Tibial nerve (tissue), 4 donors: Measurements from ENCODE around the gene NRSN2.

ENCODE experiments used
- EP300 ChIP-seq, 2 donors: sonication (generic); formaldehyde crosslinking; IDR thresholded peaks; one replicate each; pipeline ENCODE4 v1.6.1; 2017; ENCODE audit warnings: antibody characterized with exemption in 2 of 2, mild to moderate bottlenecking in 1 of 2
- POLR2A ChIP-seq, 2 donors: fragments of 450-650 bp; IDR thresholded peaks; one replicate each; pipeline ENCODE4 v1.6.1; 2017; ENCODE audit warnings: antibody characterized with exemption in 2 of 2, mild to moderate bottlenecking in 2 of 2, moderate library complexity in 2 of 2
- TF ChIP-seq, protein P1 (sequence below), 5 experiments: fragments of 200-600 bp in 3 of 5; fragments of 450-650 bp in 2 of 5; sonication (generic) in 3 of 5; IDR thresholded peaks; one replicate each; pipeline ENCODE4 v1.5.1; 2016 to 2019; ENCODE audit warnings: antibody characterized with exemption in 5 of 5, mild to moderate bottlenecking in 3 of 5, moderate library complexity in 2 of 5

DNA sequence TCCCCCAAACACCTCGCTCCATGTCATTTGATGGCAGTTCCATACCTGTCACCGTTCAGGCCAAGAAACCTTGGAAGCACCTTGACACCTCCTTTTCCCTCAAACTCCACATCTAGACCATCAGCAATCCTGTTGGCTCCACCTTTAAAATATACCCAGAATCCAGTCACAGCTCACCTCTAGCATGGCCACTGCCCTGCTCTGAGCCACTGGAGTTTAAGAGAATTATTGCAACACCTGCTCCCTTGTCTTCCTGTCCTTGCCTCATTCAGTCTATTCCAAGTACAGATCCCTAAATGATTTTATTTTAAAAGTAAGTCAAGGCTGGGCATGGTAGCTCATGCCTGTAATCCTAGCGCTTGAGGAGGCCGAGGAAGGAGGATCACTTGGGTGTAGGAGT lies 22.0 kb downstream of the NRSN2 start:
- TF ChIP-seq, protein P1, sequence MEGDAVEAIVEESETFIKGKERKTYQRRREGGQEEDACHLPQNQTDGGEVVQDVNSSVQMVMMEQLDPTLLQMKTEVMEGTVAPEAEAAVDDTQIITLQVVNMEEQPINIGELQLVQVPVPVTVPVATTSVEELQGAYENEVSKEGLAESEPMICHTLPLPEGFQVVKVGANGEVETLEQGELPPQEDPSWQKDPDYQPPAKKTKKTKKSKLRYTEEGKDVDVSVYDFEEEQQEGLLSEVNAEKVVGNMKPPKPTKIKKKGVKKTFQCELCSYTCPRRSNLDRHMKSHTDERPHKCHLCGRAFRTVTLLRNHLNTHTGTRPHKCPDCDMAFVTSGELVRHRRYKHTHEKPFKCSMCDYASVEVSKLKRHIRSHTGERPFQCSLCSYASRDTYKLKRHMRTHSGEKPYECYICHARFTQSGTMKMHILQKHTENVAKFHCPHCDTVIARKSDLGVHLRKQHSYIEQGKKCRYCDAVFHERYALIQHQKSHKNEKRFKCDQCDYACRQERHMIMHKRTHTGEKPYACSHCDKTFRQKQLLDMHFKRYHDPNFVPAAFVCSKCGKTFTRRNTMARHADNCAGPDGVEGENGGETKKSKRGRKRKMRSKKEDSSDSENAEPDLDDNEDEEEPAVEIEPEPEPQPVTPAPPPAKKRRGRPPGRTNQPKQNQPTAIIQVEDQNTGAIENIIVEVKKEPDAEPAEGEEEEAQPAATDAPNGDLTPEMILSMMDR (IDR thresholded peaks at IDR 0.05): no peak
- TF ChIP-seq EP300 (IDR thresholded peaks at IDR 0.05): no peak
- TF ChIP-seq POLR2A (IDR thresholded peaks at IDR 0.05): no peak
